Measurements from ENCODE around the gene DACH1. TPM values are rescaled to one million over a fixed set of nuclear protein-coding genes. Genes with fewer than 3 reads are reported as not detected.
"Not testable (repeated sequence)": the region's sequence is repeated elsewhere in the genome, so short reads cannot be mapped to it uniquely, and the experiment has no call there.

Gene DACH1
- total RNA-seq, 1 donor from 2014 or later: 110 TPM

- TF ChIP-seq CTCF (IDR thresholded peaks at IDR 0.05; ENCODE audit: partially characterized antibody, unreplicated experiment): no peak
- H3K27ac Mint-ChIP-seq (ENCODE audit: unreplicated experiment): no peak overlapping the region
These were observed 28.2 kb downstream of the DACH1 start for GRCh38 chr13:71838842-71839241.

GRCh38 chr13:71837582-71837981 is 29.4 kb downstream of the DACH1 start:
- not testable (repeated sequence) for H3K27ac Mint-ChIP-seq (ENCODE audit: unreplicated experiment); H3K4me1 Mint-ChIP-seq (ENCODE audit: low read depth, unreplicated experiment); H3K27me3 Mint-ChIP-seq (ENCODE audit: unreplicated experiment); H3K9me3 Mint-ChIP-seq (ENCODE audit: unreplicated experiment); H3K36me3 Mint-ChIP-seq (ENCODE audit: unreplicated experiment); H3K4me3 Mint-ChIP-seq (ENCODE audit: unreplicated experiment); DNase-seq

More at GRCh38 chr13:71838842-71839241, 28.2 kb downstream of the DACH1 start:
- Mint-ChIP-seq H3K9me3 (ENCODE audit: unreplicated experiment) (peaks cover 4% of the 10 kb centered on the region), H3K4me1 (ENCODE audit: low read depth, unreplicated experiment) (peaks cover 13% of the 10 kb centered on the region), H3K27me3 (ENCODE audit: unreplicated experiment) (peaks cover 2% of the 10 kb centered on the region), H3K36me3 (ENCODE audit: unreplicated experiment) (peaks cover 9% of the 10 kb centered on the region), H3K4me3 (ENCODE audit: unreplicated experiment) (no peak overlapping the region)
- no peak for DNase-seq

GRCh38 chr13:71831716-71832115 is 35.3 kb downstream of the DACH1 start:
- peaks cover 5% of the 10 kb centered on the region for H3K9me3 Mint-ChIP-seq (ENCODE audit: unreplicated experiment)
- peaks cover 2% of the 10 kb centered on the region for H3K36me3 Mint-ChIP-seq (ENCODE audit: unreplicated experiment)
- no peak for DNase-seq
- no peak overlapping the region for H3K4me3 Mint-ChIP-seq (ENCODE audit: unreplicated experiment)
- H3K27me3 Mint-ChIP-seq (ENCODE audit: unreplicated experiment): peaks cover 1% of the 10 kb centered on the region
- peaks cover 21% of the 10 kb centered on the region for H3K4me1 Mint-ChIP-seq (ENCODE audit: low read depth, unreplicated experiment)
- no peak for TF ChIP-seq CTCF (IDR thresholded peaks at IDR 0.05; ENCODE audit: partially characterized antibody, unreplicated experiment)
- no peak overlapping the region for H3K27ac Mint-ChIP-seq (ENCODE audit: unreplicated experiment)

DNA sequence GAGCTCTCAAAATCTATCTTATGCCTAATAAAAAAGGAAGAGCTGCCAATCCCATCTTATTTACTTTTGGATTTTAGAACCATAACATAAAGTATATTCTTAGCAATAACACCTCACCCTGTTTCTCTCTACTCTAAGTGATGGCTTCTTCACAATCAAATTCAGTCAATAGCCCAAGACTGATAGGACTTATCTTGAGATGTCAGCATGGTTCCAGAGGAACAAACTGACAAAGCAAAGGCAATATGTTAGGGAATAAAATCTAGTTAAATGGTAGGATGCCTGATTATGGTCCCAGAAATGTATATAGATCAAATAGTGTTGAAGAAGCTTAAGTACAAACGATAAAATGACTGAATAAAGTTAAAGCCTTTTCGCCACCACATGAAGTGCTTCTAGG is 36.3 kb downstream of the DACH1 start:
- no peak for TF ChIP-seq CTCF (IDR thresholded peaks at IDR 0.05; ENCODE audit: partially characterized antibody, unreplicated experiment)
- peaks cover 21% of the 10 kb centered on the region for H3K4me1 Mint-ChIP-seq (ENCODE audit: low read depth, unreplicated experiment)
- no peak overlapping the region for H3K27ac Mint-ChIP-seq (ENCODE audit: unreplicated experiment)
- H3K9me3 Mint-ChIP-seq (ENCODE audit: unreplicated experiment): peaks cover 5% of the 10 kb centered on the region
- no peak for DNase-seq
- H3K36me3 Mint-ChIP-seq (ENCODE audit: unreplicated experiment): no peaks in the 10 kb centered on the region
- H3K27me3 Mint-ChIP-seq (ENCODE audit: unreplicated experiment): no peaks in the 10 kb centered on the region
- no peak overlapping the region for H3K4me3 Mint-ChIP-seq (ENCODE audit: unreplicated experiment)

GRCh38 chr13:71830323-71830722 is 36.7 kb downstream of the DACH1 start:
- Mint-ChIP-seq H3K9me3 (ENCODE audit: unreplicated experiment) (peaks cover 3% of the 10 kb centered on the region), H3K4me1 (ENCODE audit: low read depth, unreplicated experiment) (peaks cover 21% of the 10 kb centered on the region), H3K36me3 (ENCODE audit: unreplicated experiment) (no peaks in the 10 kb centered on the region), H3K27ac (ENCODE audit: unreplicated experiment) (no peak overlapping the region), H3K27me3 (ENCODE audit: unreplicated experiment) (no peaks in the 10 kb centered on the region), H3K4me3 (ENCODE audit: unreplicated experiment) (no peak overlapping the region)
- no peak for DNase-seq
- no peak for TF ChIP-seq CTCF (IDR thresholded peaks at IDR 0.05; ENCODE audit: partially characterized antibody, unreplicated experiment)

DNA sequence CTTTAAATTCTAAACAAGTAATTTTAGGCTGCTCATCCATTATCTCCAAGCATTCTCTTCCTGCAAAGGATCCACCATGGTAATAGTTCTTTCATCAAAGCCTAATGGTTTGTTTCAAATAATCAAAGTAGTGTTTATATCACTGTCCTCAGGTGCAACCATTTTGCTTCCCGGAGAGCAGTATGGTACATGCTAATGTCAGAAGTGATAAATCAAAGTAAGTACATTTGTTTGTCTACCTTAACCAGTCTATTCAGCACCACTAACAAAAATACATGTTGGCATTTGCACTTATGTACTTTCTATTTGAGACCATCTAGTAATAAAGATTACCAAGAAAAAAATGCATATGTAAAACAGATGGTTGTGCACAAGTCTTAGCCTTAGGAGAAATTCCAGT is 37.5 kb downstream of the DACH1 start:
- no peaks in the 10 kb centered on the region for H3K36me3 Mint-ChIP-seq (ENCODE audit: unreplicated experiment)
- H3K27me3 Mint-ChIP-seq (ENCODE audit: unreplicated experiment): no peaks in the 10 kb centered on the region
- no peak for TF ChIP-seq CTCF (IDR thresholded peaks at IDR 0.05; ENCODE audit: partially characterized antibody, unreplicated experiment)
- peaks cover 21% of the 10 kb centered on the region for H3K4me1 Mint-ChIP-seq (ENCODE audit: low read depth, unreplicated experiment)
- DNase-seq: no peak
- H3K9me3 Mint-ChIP-seq (ENCODE audit: unreplicated experiment): peaks cover 3% of the 10 kb centered on the region
- H3K27ac Mint-ChIP-seq (ENCODE audit: unreplicated experiment): no peak overlapping the region
- no peak overlapping the region for H3K4me3 Mint-ChIP-seq (ENCODE audit: unreplicated experiment)
